DOHH2 (cell line): ENCODE results near the gene SUPT4H1.

Experiments
- H3F3A ChIP-seq: fragments of 200-600 bp; sonication (generic), shearing (Covaris generic); 2 replicates; pipeline ENCODE4 v1.6.0; 2016; ENCODE audit warnings: antibody characterized with exemption, mild to moderate bottlenecking; ENCODE audit not compliant: control insufficient read depth, insufficient read depth
- H3K27ac ChIP-seq: fragments of 200-600 bp; sonication (generic); 2 replicates; pipeline ENCODE4 v1.5.1; 2014; ENCODE audit warnings: low read depth, mild to moderate bottlenecking, low read length, moderate library complexity
- H3K27me3 ChIP-seq: fragments of 200-600 bp; sonication (generic); 2 replicates; pipeline ENCODE4 v1.6.1; 2014; ENCODE audit warnings: mild to moderate bottlenecking, low read length, mixed read lengths; ENCODE audit not compliant: control insufficient read depth
- H3K36me3 ChIP-seq: fragments of 200-600 bp; sonication (generic); 2 replicates; pipeline ENCODE4 v1.6.1; 2014; ENCODE audit warnings: mild to moderate bottlenecking, low read length, moderate library complexity, mixed read lengths; ENCODE audit not compliant: control insufficient read depth
- H3K4me1 ChIP-seq: fragments of 200-600 bp; sonication (generic); 2 replicates; pipeline ENCODE4 v1.6.1; 2014; ENCODE audit warnings: mild to moderate bottlenecking, low read length, mixed read lengths; ENCODE audit not compliant: control insufficient read depth
- H3K4me2 ChIP-seq: fragments of 200-600 bp; sonication (generic); 2 replicates; pipeline ENCODE4 v1.6.0; 2014; ENCODE audit warnings: mild to moderate bottlenecking, low read length, moderate library complexity
- H3K4me3 ChIP-seq: fragments of 200-600 bp; sonication (generic); 2 replicates; pipeline ENCODE4 v1.5.1; 2014; ENCODE audit warnings: mild to moderate bottlenecking, low read length, mixed read lengths
- H3K79me2 ChIP-seq: fragments of 200-600 bp; sonication (generic); 2 replicates; pipeline ENCODE4 v1.6.1; 2014; ENCODE audit warnings: mild to moderate bottlenecking, low read length, mixed read lengths; ENCODE audit not compliant: control insufficient read depth
- H3K9me2 ChIP-seq: fragments of 200-600 bp; sonication (generic); replicated peaks from 2 replicates; pipeline ENCODE4 v1.6.1; 2014; ENCODE audit warnings: mild to moderate bottlenecking, low read length, mixed read lengths; ENCODE audit not compliant: control insufficient read depth
- H3K9me3 ChIP-seq: fragments of 200-600 bp; sonication (generic); 2 replicates; pipeline ENCODE4 v1.6.1; 2014; ENCODE audit warnings: antibody characterized with exemption, low read length, mixed read lengths; ENCODE audit not compliant: control insufficient read depth, insufficient read depth
- H4K20me1 ChIP-seq: fragments of 200-600 bp; sonication (generic); 2 replicates; pipeline ENCODE4 v1.6.0; 2014; ENCODE audit warnings: low read depth, mild to moderate bottlenecking, antibody characterized with exemption, low read length, moderate library complexity; ENCODE audit not compliant: control insufficient read depth, insufficient read depth
- CTCF ChIP-seq: fragments of 200-600 bp; sonication (generic); IDR thresholded peaks from one replicate; pipeline ENCODE4 v1.5.1; 2014; ENCODE audit warnings: antibody characterized with exemption, mild to moderate bottlenecking, low read depth, low read length; ENCODE audit not compliant: poor library complexity, severe bottlenecking
- EZH2phosphoT487 ChIP-seq: fragments of 200-600 bp; sonication (generic); IDR thresholded peaks from 2 replicates; pipeline ENCODE4 v1.6.1; 2017; ENCODE audit warnings: borderline replicate concordance, mild to moderate bottlenecking, antibody characterized with exemption, low read length, moderate library complexity, mixed read lengths

The SUPT4H1 gene

GRCh38 chr17:58314706-58315015 is 37.3 kb downstream of the SUPT4H1 start:
- H3K9me2 ChIP-seq = no peaks in the 10 kb centered on the region
- H3K4me2 ChIP-seq = no peak overlapping the region
- no peaks in the 10 kb centered on the region; the same call in 1 of the 2 replicates for H3F3A ChIP-seq
- no peak overlapping the region for H3K4me3 ChIP-seq
- no peak overlapping the region for H3K27ac ChIP-seq
- H3K27me3 ChIP-seq = no peaks in the 10 kb centered on the region
- no peaks in the 10 kb centered on the region for H4K20me1 ChIP-seq
- H3K9me3 ChIP-seq = no peaks in the 10 kb centered on the region
- no peaks in the 10 kb centered on the region for H3K36me3 ChIP-seq
- peaks cover 11% of the 10 kb centered on the region for H3K4me1 ChIP-seq
- H3K79me2 ChIP-seq = no peaks in the 10 kb centered on the region
- no peak for TF ChIP-seq CTCF
- no peak for TF ChIP-seq EZH2phosphoT487

- Histone ChIP-seq H3K27me3 (no peaks in the 10 kb centered on the region), H3K36me3 (no peaks in the 10 kb centered on the region), H3K27ac (no peak overlapping the region), H3K4me3 (no peak overlapping the region), H3K4me2 (no peak overlapping the region), H3F3A (no peaks in the 10 kb centered on the region; the same call in 1 of the 2 replicates), H3K9me3 (no peaks in the 10 kb centered on the region), H4K20me1 (no peaks in the 10 kb centered on the region), H3K9me2 (no peaks in the 10 kb centered on the region), H3K79me2 (no peaks in the 10 kb centered on the region), H3K4me1 (peaks cover 11% of the 10 kb centered on the region)
- TF ChIP-seq CTCF (no peak), EZH2phosphoT487 (no peak)
Observed at GRCh38 chr17:58313815-58314705, 37.9 kb downstream of the SUPT4H1 start.

GRCh38 chr17:58312829-58313228 is 39.2 kb downstream of the SUPT4H1 start:
- no peaks in the 10 kb centered on the region; the same call in 1 of the 2 replicates for H3F3A ChIP-seq
- H3K27me3 ChIP-seq = no peaks in the 10 kb centered on the region
- H3K36me3 ChIP-seq = no peaks in the 10 kb centered on the region
- H3K4me2 ChIP-seq = no peak overlapping the region
- no peak overlapping the region for H3K4me3 ChIP-seq
- no peak overlapping the region for H3K27ac ChIP-seq
- no peaks in the 10 kb centered on the region for H3K79me2 ChIP-seq
- H4K20me1 ChIP-seq = no peaks in the 10 kb centered on the region
- peaks cover 8% of the 10 kb centered on the region for H3K4me1 ChIP-seq
- no peaks in the 10 kb centered on the region for H3K9me2 ChIP-seq
- TF ChIP-seq CTCF (peak; percentile 20), EZH2phosphoT487 (no peak)
- H3K9me3 ChIP-seq = no peaks in the 10 kb centered on the region
